HL-60 (cell line): Measurements from ENCODE around the gene ZMYM2.

ENCODE experiments used
- DNase-seq, 2 experiments: peaks; one replicate each; pipeline ENCODE4 v3.0.0-alpha.2; 2010 to 2020; ENCODE audit warnings: low read depth in 1 of 2, low spot score in 1 of 2
- H3K27ac ChIP-seq: fragments of 250-450 bp; sonication (Bioruptor Pico); replicated peaks from 2 replicates; pipeline ENCODE4 v1.5.1; 2020; ENCODE audit warnings: mild to moderate bottlenecking, moderate library complexity
- H3K27me3 ChIP-seq: fragments of 250-450 bp; sonication (Bioruptor Pico); 2 replicates; pipeline ENCODE4 v1.5.1; 2021; ENCODE audit warnings: mild to moderate bottlenecking, moderate library complexity; ENCODE audit not compliant: insufficient read depth, poor library complexity, severe bottlenecking
- H3K4me3 ChIP-seq: replicated peaks from 2 replicates; pipeline ENCODE4 v1.5.1; 2011; ENCODE audit warnings: mild to moderate bottlenecking, control low read depth, low read length; ENCODE audit not compliant: insufficient read depth
- CTCF ChIP-seq: IDR thresholded peaks from one replicate; pipeline ENCODE4 v1.5.1; 2011; ENCODE audit warnings: low read length, control low read depth, inconsistent platforms; ENCODE audit not compliant: insufficient read depth
- GABPA ChIP-seq: IDR thresholded peaks from 2 replicates; pipeline ENCODE4 v1.6.1; 2012; ENCODE audit warnings: low read depth
- POLR2AphosphoS5 ChIP-seq: IDR thresholded peaks from 2 replicates; pipeline ENCODE4 v1.6.1; 2012; ENCODE audit warnings: low read depth
- REST ChIP-seq: IDR thresholded peaks from 2 replicates; pipeline ENCODE4 v1.6.1; 2012; ENCODE audit warnings: low read depth; ENCODE audit not compliant: insufficient replicate concordance
- SPI1 ChIP-seq: IDR thresholded peaks from 2 replicates; pipeline ENCODE4 v1.6.1; 2012; ENCODE audit warnings: low read depth, mild to moderate bottlenecking, borderline replicate concordance

Gene ZMYM2

GRCh38 chr13:20001366-20002190 lies 43.1 kb downstream of the ZMYM2 start:
- no peak overlapping the region for H3K4me3 ChIP-seq
- H3K27ac ChIP-seq: no peak overlapping the region
- TF ChIP-seq CTCF: no peak
- TF ChIP-seq POLR2AphosphoS5: no peak
- no peak for TF ChIP-seq REST
- no peak for TF ChIP-seq SPI1
- no peak for TF ChIP-seq GABPA

GRCh38 chr13:20002787-20003186 lies 44.3 kb downstream of the ZMYM2 start:
- no peak overlapping the region for H3K4me3 ChIP-seq
- DNase-seq: no peak
- no peak overlapping the region for H3K27ac ChIP-seq
- no peaks in the 10 kb centered on the region for H3K27me3 ChIP-seq
- TF ChIP-seq POLR2AphosphoS5: no peak
- no peak for TF ChIP-seq CTCF
- TF ChIP-seq GABPA: no peak
- TF ChIP-seq SPI1: no peak
- no peak for TF ChIP-seq REST

More at GRCh38 chr13:20001366-20002190, 43.1 kb downstream of the ZMYM2 start:
- DNase-seq: no peak
- H3K27me3 ChIP-seq: no peaks in the 10 kb centered on the region

GRCh38 chr13:20006206-20006605 lies 47.7 kb downstream of the ZMYM2 start:
- no peak overlapping the region for H3K4me3 ChIP-seq
- H3K27ac ChIP-seq: no peak overlapping the region
- TF ChIP-seq REST: no peak
- no peak for TF ChIP-seq SPI1
- TF ChIP-seq GABPA: no peak
- H3K27me3 ChIP-seq: no peaks in the 10 kb centered on the region
- DNase-seq: no peak
